ENCODE data around the gene NMNAT3.

- TF ChIP-seq ZNF565 (CRISPR knock-in tag; conservative IDR thresholded peaks at IDR 0.05; ENCODE audit: low read depth) (no peak), CSRNP3 (CRISPR knock-in tag; IDR thresholded peaks at IDR 0.05) (no peak), ARNTL (CRISPR knock-in tag; IDR thresholded peaks at IDR 0.05; ENCODE audit: borderline replicate concordance, low read depth) (no peak), TSHZ2 (CRISPR knock-in tag; IDR thresholded peaks at IDR 0.05) (no peak), ZNF70 (CRISPR knock-in tag; IDR thresholded peaks at IDR 0.05) (no peak), GLIS3 (CRISPR knock-in tag; IDR thresholded peaks at IDR 0.05) (no peak), ZFP30 (CRISPR knock-in tag; IDR thresholded peaks at IDR 0.05) (no peak), RARB (CRISPR knock-in tag; IDR thresholded peaks at IDR 0.05) (no peak)
- TF ChIP-seq, protein P1, sequence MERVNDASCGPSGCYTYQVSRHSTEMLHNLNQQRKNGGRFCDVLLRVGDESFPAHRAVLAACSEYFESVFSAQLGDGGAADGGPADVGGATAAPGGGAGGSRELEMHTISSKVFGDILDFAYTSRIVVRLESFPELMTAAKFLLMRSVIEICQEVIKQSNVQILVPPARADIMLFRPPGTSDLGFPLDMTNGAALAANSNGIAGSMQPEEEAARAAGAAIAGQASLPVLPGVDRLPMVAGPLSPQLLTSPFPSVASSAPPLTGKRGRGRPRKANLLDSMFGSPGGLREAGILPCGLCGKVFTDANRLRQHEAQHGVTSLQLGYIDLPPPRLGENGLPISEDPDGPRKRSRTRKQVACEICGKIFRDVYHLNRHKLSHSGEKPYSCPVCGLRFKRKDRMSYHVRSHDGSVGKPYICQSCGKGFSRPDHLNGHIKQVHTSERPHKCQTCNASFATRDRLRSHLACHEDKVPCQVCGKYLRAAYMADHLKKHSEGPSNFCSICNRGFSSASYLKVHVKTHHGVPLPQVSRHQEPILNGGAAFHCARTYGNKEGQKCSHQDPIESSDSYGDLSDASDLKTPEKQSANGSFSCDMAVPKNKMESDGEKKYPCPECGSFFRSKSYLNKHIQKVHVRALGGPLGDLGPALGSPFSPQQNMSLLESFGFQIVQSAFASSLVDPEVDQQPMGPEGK (CRISPR knock-in tag; IDR thresholded peaks at IDR 0.05; ENCODE audit: borderline replicate concordance): no peak
Measured at GRCh38 chr3:139608924-139609323, 68.8 kb downstream of the NMNAT3 start.

Data from SK-N-SH treated with all-trans-retinoic acid at 6 μM for 48 hours (cell line).